Astrocyte (in vitro differentiated cells and primary cell): ENCODE data around the gene MFSD11.

Experiments
- CTCF ChIP-seq: IDR thresholded peaks from 2 replicates; pipeline ENCODE4 v1.5.1; 2011; ENCODE audit warnings: low read depth, mild to moderate bottlenecking, inconsistent platforms, low read length, moderate library complexity; ENCODE audit not compliant: insufficient read depth
- EZH2 ChIP-seq: IDR thresholded peaks from 2 replicates; pipeline ENCODE4 v1.6.1; 2012; ENCODE audit warnings: mild to moderate bottlenecking, low read length, inconsistent platforms; ENCODE audit not compliant: insufficient read depth

DNA sequence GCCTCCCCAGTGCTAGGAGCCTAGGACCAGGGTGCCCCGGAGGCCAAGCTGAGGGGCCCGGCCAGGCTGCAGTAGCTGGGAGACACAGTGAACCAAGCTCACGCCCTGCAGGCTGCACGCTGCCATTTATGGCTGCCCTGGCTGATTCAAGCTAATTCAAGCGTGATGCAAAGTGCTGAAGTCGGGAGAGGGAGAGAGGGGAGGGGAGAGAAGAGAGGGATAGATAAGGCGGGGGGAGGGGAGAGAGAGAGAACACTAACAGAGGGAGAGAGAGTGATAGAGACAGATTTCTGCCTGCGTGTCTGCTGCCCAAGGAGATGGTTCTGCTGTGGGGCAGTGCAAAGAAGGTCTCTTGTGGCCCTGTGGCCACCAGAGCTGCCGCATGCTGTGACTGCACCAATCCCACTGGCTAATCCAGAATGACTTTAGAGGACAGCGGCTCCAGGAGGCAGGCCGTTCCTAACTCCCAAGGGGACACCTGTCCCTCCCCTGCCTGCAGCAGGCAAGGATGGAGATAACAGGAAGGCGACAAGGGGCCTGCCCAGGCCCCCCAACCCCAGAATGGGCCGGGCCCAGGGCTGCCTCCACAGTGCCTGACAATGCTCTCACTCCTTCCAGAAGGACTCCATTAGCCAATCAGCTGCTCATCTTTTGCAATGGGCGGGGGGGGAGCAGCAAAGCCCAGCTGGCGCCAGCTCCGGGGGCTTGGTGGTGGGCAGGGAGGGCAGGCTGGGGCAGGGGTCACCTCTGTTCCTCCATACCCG is 40.0 kb upstream of the MFSD11 start:
- no peak for TF ChIP-seq CTCF
- no peak for TF ChIP-seq EZH2
